Measurements from ENCODE around the gene ATP2A1.

The ATP2A1 gene

DNA sequence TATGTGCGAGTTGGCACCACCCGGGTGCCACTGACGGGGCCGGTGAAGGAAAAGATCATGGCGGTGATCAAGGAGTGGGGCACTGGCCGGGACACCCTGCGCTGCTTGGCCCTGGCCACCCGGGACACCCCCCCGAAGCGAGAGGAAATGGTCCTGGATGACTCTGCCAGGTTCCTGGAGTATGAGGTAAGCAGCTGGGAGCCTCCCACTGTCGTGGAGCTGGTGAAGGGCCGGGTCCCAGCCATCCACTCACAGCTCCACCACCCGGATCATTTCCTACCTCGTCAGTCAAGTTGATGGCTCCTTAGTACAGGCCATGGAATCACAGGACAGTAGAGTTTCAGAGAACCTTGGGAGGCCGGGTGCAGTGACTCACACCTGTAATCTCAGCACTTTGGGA, 20.0 kb downstream of the ATP2A1 start:
- Histone ChIP-seq H3K4me3 (ENCODE audit: low read depth, low read length) (no peak overlapping the region), H3K4me1 (ENCODE audit: control insufficient read depth, insufficient read depth, low read length) (no peaks in the 10 kb centered on the region), H3K36me3 (ENCODE audit: control insufficient read depth in 2 of 2, insufficient read depth in 1 of 2, low read length in 2 of 2) (peaks cover 0 to 19% of the 10 kb centered on the region in 2 experiments; a peak in 2 of 3 replicates), H3K9me3 (ENCODE audit: control insufficient read depth, insufficient read depth, low read depth, low read length) (no peaks in the 10 kb centered on the region), H3K27ac (ENCODE audit: extremely low read depth, low read depth, low read length) (no peak overlapping the region)
- ChIA-PET CTCF (no interaction called here), POLR2A (no interaction called here)
- no peak for TF ChIP-seq ZNF843 (tag by site-specific recombination; IDR thresholded peaks at IDR 0.05)
- TF ChIP-seq ZNF248 (tag by site-specific recombination; IDR thresholded peaks at IDR 0.05), result no peak
- TF ChIP-seq SP2 (tag by site-specific recombination; IDR thresholded peaks at IDR 0.05), result 0 out of 2 replicates have a peak, but pooled peaks have one; percentile 12

DNA sequence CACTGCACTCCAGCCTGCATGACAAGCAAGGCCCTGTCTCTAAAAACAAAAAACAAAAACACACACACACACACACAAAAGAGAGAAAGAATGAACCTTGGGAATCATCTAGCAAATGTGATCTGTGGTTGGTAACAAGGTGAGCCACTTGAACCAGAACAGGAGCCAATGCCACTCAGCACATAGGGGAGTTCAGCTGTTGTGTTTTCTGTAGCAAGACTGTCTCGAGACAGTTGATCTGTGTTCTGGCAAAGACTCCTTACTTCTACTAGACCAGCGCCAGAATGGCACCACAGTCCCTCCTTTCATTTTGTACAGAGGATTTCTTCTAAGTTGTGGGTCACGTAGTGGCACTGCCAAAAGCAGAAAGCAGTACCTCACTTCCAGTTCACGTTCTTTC, 20.7 kb downstream of the ATP2A1 start:
- Histone ChIP-seq H3K27ac (ENCODE audit: extremely low read depth, low read depth, low read length) (no peak overlapping the region), H3K36me3 (ENCODE audit: control insufficient read depth in 2 of 2, insufficient read depth in 1 of 2, low read length in 2 of 2) (peaks cover 0 to 19% of the 10 kb centered on the region in 2 experiments; a peak in 2 of 3 replicates), H3K4me3 (ENCODE audit: low read depth, low read length) (no peak overlapping the region), H3K4me1 (ENCODE audit: control insufficient read depth, insufficient read depth, low read length) (no peaks in the 10 kb centered on the region), H3K9me3 (ENCODE audit: control insufficient read depth, insufficient read depth, low read depth, low read length) (no peaks in the 10 kb centered on the region)
- CTCF ChIA-PET, result interaction anchor here (1.3 kb wide), 1 partner anchor 47 kb away, joined by 6 read pairs; no protein-coding TSS in a partner anchor
- no peak for TF ChIP-seq ZFP3 (tag by site-specific recombination; IDR thresholded peaks at IDR 0.05; ENCODE audit: low read depth)
- no peak for TF ChIP-seq ZNF513 (tag by site-specific recombination; IDR thresholded peaks at IDR 0.05)
- no peak for TF ChIP-seq ZNF157 (tag by site-specific recombination; IDR thresholded peaks at IDR 0.05)
- no peak for TF ChIP-seq SP7 (tag by site-specific recombination; IDR thresholded peaks at IDR 0.05)
- POLR2A ChIA-PET, result no interaction called here

GRCh38 chr16:28899882-28900590, 21.7 kb downstream of the ATP2A1 start:
- Histone ChIP-seq H3K27ac (ENCODE audit: extremely low read depth, low read depth, low read length) (no peak overlapping the region), H3K9me3 (ENCODE audit: control insufficient read depth, insufficient read depth, low read depth, low read length) (no peaks in the 10 kb centered on the region), H3K36me3 (ENCODE audit: control insufficient read depth in 2 of 2, insufficient read depth in 1 of 2, low read length in 2 of 2) (peaks cover 0 to 13% of the 10 kb centered on the region in 2 experiments; a peak in 2 of 3 replicates), H3K4me1 (ENCODE audit: control insufficient read depth, insufficient read depth, low read length) (no peaks in the 10 kb centered on the region), H3K4me3 (ENCODE audit: low read depth, low read length) (no peak overlapping the region)
- POLR2A ChIA-PET, result no interaction called here
- CTCF ChIA-PET, result interaction anchor here (0.7 to 1.3 kb wide), 4 partner anchors 30 to 45 kb away, joined by 3 to 6 read pairs (median 3); no protein-coding TSS in a partner anchor
- TF ChIP-seq, protein P1, sequence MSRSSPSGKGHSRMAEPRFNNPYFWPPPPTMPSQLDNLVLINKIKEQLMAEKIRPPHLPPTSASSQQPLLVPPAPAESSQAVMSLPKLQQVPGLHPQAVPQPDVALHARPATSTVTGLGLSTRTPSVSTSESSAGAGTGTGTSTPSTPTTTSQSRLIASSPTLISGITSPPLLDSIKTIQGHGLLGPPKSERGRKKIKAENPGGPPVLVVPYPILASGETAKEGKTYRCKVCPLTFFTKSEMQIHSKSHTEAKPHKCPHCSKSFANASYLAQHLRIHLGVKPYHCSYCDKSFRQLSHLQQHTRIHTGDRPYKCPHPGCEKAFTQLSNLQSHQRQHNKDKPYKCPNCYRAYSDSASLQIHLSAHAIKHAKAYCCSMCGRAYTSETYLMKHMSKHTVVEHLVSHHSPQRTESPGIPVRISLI (tag by site-specific recombination; IDR thresholded peaks at IDR 0.05), result 0 out of 2 replicates have a peak, but pooled peaks have one; percentile 22
- no peak for TF ChIP-seq ZNF555 (tag by site-specific recombination; conservative IDR thresholded peaks at IDR 0.05)

GRCh38 chr16:28900601-28901000, 22.3 kb downstream of the ATP2A1 start:
- Histone ChIP-seq H3K4me3 (ENCODE audit: low read depth, low read length) (no peak overlapping the region), H3K27ac (ENCODE audit: extremely low read depth, low read depth, low read length) (no peak overlapping the region), H3K9me3 (ENCODE audit: control insufficient read depth, insufficient read depth, low read depth, low read length) (no peaks in the 10 kb centered on the region), H3K36me3 (ENCODE audit: control insufficient read depth in 2 of 2, insufficient read depth in 1 of 2, low read length in 2 of 2) (peaks cover 0 to 14% of the 10 kb centered on the region in 2 experiments; a peak in 2 of 3 replicates), H3K4me1 (ENCODE audit: control insufficient read depth, insufficient read depth, low read length) (no peaks in the 10 kb centered on the region)
- ChIA-PET CTCF (interaction anchor here (0.7 to 1.1 kb wide), 4 partner anchors 31 to 45 kb away, joined by 3 read pairs; no protein-coding TSS in a partner anchor), POLR2A (no interaction called here)
- TF ChIP-seq ZNF239 (tag by site-specific recombination; IDR thresholded peaks at IDR 0.05) (no peak), ZNF571 (tag by site-specific recombination; IDR thresholded peaks at IDR 0.05) (no peak), ZBTB21 (tag by site-specific recombination; IDR thresholded peaks at IDR 0.05) (no peak), SETDB1 (IDR thresholded peaks at IDR 0.05; ENCODE audit: insufficient read length, low read length) (no peak), ZNF677 (tag by site-specific recombination; IDR thresholded peaks at IDR 0.05) (no peak), ZNF585B (tag by site-specific recombination; IDR thresholded peaks at IDR 0.05) (no peak), ZNF366 (tag by site-specific recombination; conservative IDR thresholded peaks at IDR 0.05) (no peak), GLIS2 (tag by site-specific recombination; IDR thresholded peaks at IDR 0.05) (no peak)
- TF ChIP-seq, protein P2, sequence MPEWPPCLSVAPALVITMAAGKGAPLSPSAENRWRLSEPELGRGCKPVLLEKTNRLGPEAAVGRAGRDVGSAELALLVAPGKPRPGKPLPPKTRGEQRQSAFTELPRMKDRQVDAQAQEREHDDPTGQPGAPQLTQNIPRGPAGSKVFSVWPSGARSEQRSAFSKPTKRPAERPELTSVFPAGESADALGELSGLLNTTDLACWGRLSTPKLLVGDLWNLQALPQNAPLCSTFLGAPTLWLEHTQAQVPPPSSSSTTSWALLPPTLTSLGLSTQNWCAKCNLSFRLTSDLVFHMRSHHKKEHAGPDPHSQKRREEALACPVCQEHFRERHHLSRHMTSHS (tag by site-specific recombination; IDR thresholded peaks at IDR 0.05), result no peak
